ENCODE data around the gene FAM76B. TPM values are rescaled to one million over a fixed set of nuclear protein-coding genes. Genes with fewer than 3 reads are reported as not detected.

FAM76B gene
- polyA plus RNA-seq, 3 donors = 7.8 to 46.6 (median 8.2) TPM

- Histone ChIP-seq H3K4me3 (replicated peaks in 1 of 3; ENCODE audit: low read depth in 2 of 3, low read length in 3 of 3) (no peak overlapping the region), H3K9me3 (replicated peaks in 1 of 2; ENCODE audit: control insufficient read depth in 1 of 2, insufficient read depth in 1 of 2, low read length in 2 of 2) (peaks cover 0 to 4% of the 10 kb centered on the region in 2 donors), H3K9ac (ENCODE audit: insufficient read depth, low read length, poor library complexity, severe bottlenecking) (no peak overlapping the region), H3K27ac (ENCODE audit: low read depth in 1 of 2, low read length in 2 of 2) (no peak overlapping the region), H3K79me2 (ENCODE audit: insufficient read depth, low read length) (peaks cover 8% of the 10 kb centered on the region), H3K36me3 (replicated peaks in 1 of 2; ENCODE audit: control insufficient read depth in 1 of 2, insufficient read depth in 2 of 2, low read length in 2 of 2) (peaks cover 29 to 80% of the 10 kb centered on the region in 2 donors), H2AFZ (ENCODE audit: insufficient read depth, low read depth, low read length, poor library complexity, severe bottlenecking) (no peak overlapping the region), H3K27me3 (ENCODE audit: control insufficient read depth in 2 of 2, insufficient read depth in 2 of 2, low read length in 2 of 2) (no peaks in the 10 kb centered on the region), H3K4me2 (replicated peaks; ENCODE audit: extremely low read depth, low read length, poor library complexity, severe bottlenecking) (no peak overlapping the region), H3K4me1 (ENCODE audit: control insufficient read depth in 1 of 2, insufficient read depth in 2 of 2, low read length in 2 of 2) (no peaks in the 10 kb centered on the region), H4K20me1 (ENCODE audit: insufficient read depth, low read length) (no peaks in the 10 kb centered on the region)
- H3K27me3 Mint-ChIP-seq (ENCODE audit: low read depth in 3 of 3) = no peaks in the 10 kb centered on the region
- no CpG with 5 or more reads among the region's 2 CpGs for WGBS (ENCODE audit: insufficient coverage)
- no peak for DNase-seq
- no peak overlapping the region for H3K27ac Mint-ChIP-seq
- intact Hi-C loops (cut with micrococcal nuclease) = no loop called here
- H3K4me1 Mint-ChIP-seq = no peaks in the 10 kb centered on the region
- TF ChIP-seq, protein P1, sequence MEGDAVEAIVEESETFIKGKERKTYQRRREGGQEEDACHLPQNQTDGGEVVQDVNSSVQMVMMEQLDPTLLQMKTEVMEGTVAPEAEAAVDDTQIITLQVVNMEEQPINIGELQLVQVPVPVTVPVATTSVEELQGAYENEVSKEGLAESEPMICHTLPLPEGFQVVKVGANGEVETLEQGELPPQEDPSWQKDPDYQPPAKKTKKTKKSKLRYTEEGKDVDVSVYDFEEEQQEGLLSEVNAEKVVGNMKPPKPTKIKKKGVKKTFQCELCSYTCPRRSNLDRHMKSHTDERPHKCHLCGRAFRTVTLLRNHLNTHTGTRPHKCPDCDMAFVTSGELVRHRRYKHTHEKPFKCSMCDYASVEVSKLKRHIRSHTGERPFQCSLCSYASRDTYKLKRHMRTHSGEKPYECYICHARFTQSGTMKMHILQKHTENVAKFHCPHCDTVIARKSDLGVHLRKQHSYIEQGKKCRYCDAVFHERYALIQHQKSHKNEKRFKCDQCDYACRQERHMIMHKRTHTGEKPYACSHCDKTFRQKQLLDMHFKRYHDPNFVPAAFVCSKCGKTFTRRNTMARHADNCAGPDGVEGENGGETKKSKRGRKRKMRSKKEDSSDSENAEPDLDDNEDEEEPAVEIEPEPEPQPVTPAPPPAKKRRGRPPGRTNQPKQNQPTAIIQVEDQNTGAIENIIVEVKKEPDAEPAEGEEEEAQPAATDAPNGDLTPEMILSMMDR (IDR thresholded peaks at IDR 0.05) = no peak
- peaks cover 0 to 15% (median 0%) of the 10 kb centered on the region in 7 donors for H3K9me3 Mint-ChIP-seq
- no peak overlapping the region for H3K4me3 Mint-ChIP-seq
- H3K36me3 Mint-ChIP-seq = peaks cover 56 to 68% of the 10 kb centered on the region in 2 donors
Measured at GRCh38 chr11:95803973-95804372, 14.4 kb upstream of the FAM76B start.

DNA sequence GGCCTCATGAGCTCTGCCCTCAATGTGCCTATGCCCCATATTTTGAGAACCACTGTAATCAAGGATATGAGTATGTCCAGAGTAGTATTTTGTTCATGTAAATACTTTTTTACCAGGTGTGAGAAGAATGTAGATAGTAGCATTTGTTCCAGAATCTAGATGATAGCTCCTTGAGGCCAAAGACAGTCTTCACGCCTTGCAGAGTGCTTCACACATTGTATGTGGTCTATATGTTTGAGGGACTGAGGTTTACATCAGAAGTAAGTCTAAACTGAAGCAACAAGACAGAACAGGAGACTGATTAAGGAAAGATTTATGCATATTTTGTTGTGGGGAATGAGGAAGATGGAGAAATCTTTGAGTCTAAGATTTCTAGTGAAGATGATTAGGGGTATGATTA, 13.2 kb upstream of the FAM76B start:
- TF ChIP-seq, protein P1 (IDR thresholded peaks at IDR 0.05) = no peak
- Mint-ChIP-seq H3K36me3 (peaks cover 56 to 68% of the 10 kb centered on the region in 2 donors), H3K9me3 (peaks cover 0 to 9% (median 0%) of the 10 kb centered on the region in 7 donors), H3K4me1 (no peaks in the 10 kb centered on the region), H3K4me3 (no peak overlapping the region), H3K27ac (no peak overlapping the region), H3K27me3 (ENCODE audit: low read depth in 3 of 3) (no peaks in the 10 kb centered on the region)
- no peak overlapping the region for H3K4me3 ChIP-seq (replicated peaks in 1 of 3; ENCODE audit: low read depth in 2 of 3, low read length in 3 of 3)
- H3K9me3 ChIP-seq (replicated peaks in 1 of 2; ENCODE audit: control insufficient read depth in 1 of 2, insufficient read depth in 1 of 2, low read length in 2 of 2) = peaks cover 0 to 4% of the 10 kb centered on the region in 2 donors
- WGBS (ENCODE audit: insufficient coverage) = 100% methylated on average over 1 of the region's 1 CpG
- no peak overlapping the region for H2AFZ ChIP-seq (ENCODE audit: insufficient read depth, low read depth, low read length, poor library complexity, severe bottlenecking)
- H3K79me2 ChIP-seq (ENCODE audit: insufficient read depth, low read length) = peaks cover 19% of the 10 kb centered on the region
- no peak for DNase-seq
- no peak overlapping the region for H3K27ac ChIP-seq (ENCODE audit: low read depth in 1 of 2, low read length in 2 of 2)
- H3K36me3 ChIP-seq (replicated peaks in 1 of 2; ENCODE audit: control insufficient read depth in 1 of 2, insufficient read depth in 2 of 2, low read length in 2 of 2) = peaks cover 29 to 80% of the 10 kb centered on the region in 2 donors
- no peaks in the 10 kb centered on the region for H3K4me1 ChIP-seq (ENCODE audit: control insufficient read depth in 1 of 2, insufficient read depth in 2 of 2, low read length in 2 of 2)
- H4K20me1 ChIP-seq (ENCODE audit: insufficient read depth, low read length) = no peaks in the 10 kb centered on the region
- intact Hi-C loops (cut with micrococcal nuclease) = no loop called here
- no peak overlapping the region for H3K9ac ChIP-seq (ENCODE audit: insufficient read depth, low read length, poor library complexity, severe bottlenecking)
- no peaks in the 10 kb centered on the region for H3K27me3 ChIP-seq (ENCODE audit: control insufficient read depth in 2 of 2, insufficient read depth in 2 of 2, low read length in 2 of 2)
- no peak overlapping the region for H3K4me2 ChIP-seq (replicated peaks; ENCODE audit: extremely low read depth, low read length, poor library complexity, severe bottlenecking)
